Hypothalamus (tissue), 51 donors: ENCODE data around the gene DLGAP4.
A peak's percentile ranks its signal among the peaks of the same experiment; 100 is the strongest.
"Not testable (repeated sequence)": the region's sequence is repeated elsewhere in the genome, so short reads cannot be mapped to it uniquely, and the experiment has no call there.

Experiments
- DNase-seq, 51 donors: peaks; one replicate each; lab custom pipeline; 2025; lab: John Stamatoyannopoulos, UW

DLGAP4 gene

GRCh38 chr20:36463212-36464061 lies 157.3 kb downstream of the DLGAP4 start:
- peak in 1 of 51 donors; percentile 25 for DNase-seq

- DNase-seq, result peak in 2 of 51 donors; percentile 15 to 42
Observed at GRCh38 chr20:36465109-36466080, 159.3 kb downstream of the DLGAP4 start.

GRCh38 chr20:36466089-36466488 lies 159.9 kb downstream of the DLGAP4 start:
- DNase-seq, result peak in 1 of 51 donors; percentile 50

DNA sequence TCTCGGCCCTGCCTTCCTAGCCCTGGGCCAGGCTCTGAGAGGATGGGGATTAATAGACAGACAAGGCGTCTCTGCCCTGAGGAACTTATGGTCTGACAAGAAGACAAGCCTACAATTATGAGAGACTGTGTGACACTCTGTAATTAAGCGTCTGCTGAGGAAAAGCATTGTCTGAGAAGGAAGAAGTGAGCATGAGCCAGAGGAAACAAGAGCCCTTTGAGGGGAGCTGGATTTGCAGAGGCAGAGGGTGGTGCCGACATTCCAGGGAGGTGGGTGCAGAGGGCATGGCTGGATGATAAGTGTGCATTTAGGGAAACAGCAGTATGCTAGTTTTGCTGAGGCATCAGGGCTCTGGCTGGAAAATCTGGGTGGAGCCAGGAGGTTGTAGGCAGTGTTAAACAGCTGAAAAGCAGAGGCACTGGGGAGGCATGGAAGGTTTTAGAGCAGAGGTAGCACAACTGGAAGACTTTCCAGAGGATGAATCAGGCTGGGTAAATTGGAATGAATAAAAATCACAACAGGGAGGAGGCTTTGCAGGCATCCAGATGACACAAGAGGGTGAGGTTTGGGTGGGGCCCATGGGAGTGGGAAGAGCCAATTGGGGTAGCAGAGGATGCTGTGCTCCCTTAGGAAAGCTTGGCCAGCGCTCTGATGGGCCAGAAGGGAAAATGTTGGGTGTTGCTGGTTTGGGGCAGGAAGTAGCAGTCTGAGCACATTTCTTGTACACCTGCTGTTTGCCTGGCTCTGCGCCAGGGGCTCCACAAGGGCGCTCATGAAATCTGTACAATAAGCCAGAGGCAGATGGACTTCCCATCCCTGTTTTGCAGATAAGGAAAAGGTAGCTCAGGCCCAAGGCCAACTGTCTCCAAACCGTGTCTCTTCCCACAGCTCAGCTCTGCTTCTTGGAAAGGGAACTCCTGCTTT lies 161.2 kb downstream of the DLGAP4 start:
- DNase-seq, result peak in 6 of 51 donors; percentile 9 to 37 (median 25)

DNA sequence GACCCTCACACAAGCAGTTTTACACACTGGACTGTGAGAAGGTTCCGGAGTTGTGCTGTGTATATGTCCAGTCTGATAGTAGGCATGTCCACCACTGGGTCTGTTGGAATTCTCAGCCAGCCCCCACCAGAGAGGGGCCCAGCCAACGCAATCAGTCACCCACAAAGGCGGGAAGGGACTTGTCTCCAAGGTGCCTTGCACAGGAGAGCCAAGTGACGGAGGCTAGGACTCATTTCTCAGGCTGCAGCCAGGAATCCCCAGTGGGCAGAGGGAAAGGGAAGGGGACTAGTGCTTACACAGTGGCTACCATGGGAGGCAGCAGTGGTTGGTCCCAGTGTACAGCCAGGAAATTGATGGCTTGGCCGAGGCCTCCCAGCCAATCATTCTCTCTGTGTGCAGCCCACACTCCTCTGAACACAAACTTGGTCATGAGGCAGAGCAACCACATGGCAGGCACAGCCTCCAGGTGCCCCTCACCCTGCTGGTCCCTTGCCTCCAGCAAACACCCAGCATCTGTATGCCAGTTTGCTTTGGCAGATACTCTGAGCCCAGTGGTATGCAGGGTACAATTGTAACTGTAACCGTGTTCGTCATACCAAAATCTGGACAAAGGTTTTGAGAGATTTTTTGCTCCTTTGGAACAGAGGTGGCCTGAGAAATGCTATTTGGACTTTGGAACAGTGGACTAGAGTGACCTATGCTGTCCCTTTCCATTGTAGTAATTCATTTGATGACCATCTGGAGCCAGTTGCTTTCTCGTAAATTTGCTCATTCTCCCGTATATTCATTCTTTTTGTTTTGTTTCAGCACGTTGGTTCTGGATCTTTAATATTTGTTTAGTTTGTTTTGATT lies 162.2 kb downstream of the DLGAP4 start:
- peak in 23 of 51 donors; percentile 12 to 52 (median 27) for DNase-seq

DNA sequence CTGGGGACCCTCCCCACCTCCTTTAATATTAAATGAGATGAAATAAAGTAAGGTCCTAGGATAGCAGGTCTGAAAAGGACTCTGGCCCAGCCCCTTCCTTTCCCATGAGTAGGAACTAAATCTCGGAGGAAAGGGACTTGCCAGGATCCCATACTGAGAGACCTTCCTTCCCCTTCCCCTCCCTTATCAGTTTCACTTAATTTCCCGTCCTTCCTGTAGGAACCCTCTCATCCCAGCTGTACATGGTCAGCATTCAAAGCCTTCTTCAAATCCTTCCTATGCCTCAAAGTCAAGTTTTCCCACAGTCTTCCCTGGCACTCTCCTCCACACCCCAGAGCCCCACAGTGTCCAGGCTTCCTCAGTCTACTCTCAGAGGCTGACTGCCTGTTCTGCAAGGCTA lies 163.8 kb downstream of the DLGAP4 start:
- no peak for DNase-seq

DNA sequence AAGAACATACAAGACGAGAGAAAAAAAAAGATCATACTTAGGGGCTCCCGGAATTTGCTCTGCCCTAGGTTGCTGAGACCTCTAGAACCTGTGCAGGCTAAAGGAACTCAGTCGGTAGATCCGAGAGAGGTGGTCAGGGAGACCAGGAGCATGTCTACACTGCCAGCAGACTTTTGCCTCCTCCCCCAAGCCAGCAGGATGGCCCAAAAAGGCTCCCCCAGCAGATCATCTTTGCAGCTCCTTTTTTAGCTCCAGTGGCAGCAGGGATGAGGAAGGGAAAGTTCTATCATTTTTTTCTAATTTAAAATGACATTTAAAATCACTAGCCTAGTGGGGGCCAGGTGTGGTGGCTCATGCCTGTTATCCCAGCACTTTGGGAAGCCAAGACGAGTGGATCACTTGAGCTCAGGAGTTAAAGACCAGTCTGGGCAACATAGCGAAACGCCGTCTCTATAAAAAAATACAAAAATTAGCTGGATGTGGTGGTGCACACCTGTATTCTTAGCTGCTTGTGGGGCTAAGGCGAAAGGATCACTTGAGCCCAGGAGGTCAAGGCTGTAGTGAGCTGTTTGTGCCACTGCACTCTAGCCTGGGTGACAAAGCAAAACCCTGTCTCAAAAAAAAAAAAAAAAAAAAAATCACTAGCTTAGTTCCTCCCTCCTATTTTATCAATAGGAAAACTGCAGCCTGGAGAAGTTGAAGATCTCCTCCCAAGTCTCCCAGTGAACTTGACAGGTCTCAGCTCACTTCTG lies 165.9 kb downstream of the DLGAP4 start:
- no peak for DNase-seq

GRCh38 chr20:36472637-36473090 lies 166.5 kb downstream of the DLGAP4 start:
- no peak for DNase-seq

- DNase-seq, result no peak
Observed at GRCh38 chr20:36473164-36473563, 167.0 kb downstream of the DLGAP4 start.

DNA sequence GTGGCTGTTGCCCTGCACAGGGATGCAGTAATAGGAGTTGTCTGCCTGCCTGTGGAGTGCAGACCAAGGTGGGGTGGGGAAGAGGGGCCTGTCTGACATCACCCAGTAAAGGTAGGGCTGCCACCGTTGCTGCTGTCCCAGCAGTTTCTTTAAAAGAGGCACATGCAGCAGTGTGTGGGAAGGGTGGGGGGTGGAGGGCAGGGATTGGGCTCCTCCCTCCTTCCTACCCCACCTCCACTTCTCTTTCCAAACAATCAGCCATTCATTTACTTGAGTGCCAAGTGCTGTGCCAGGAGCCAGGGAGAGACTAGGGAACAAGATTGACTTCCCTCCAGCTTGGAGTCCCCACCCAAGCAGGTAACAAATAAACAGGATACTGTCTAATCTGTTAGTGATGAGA lies 168.4 kb downstream of the DLGAP4 start:
- no peak for DNase-seq

DNA sequence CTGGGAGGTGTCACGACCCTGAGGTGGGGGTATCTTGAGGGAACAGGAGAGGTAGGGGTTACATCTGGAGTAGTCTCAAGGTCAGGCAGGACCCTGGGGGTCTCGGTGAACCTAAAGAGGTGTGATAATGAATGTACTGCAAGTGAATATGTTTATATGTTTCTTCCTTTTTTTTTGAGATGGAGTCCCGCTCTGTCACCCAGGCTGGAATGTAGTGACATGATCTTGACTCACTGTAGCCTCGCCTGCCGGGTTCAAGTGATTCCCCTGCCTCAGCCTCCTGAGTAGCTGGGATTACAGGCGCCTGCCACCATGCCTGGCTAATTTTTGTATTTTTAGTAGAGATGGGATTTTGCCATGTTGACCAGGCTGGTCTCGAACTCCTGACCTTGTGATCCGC lies 168.9 kb downstream of the DLGAP4 start:
- not testable (repeated sequence) for DNase-seq

DNA sequence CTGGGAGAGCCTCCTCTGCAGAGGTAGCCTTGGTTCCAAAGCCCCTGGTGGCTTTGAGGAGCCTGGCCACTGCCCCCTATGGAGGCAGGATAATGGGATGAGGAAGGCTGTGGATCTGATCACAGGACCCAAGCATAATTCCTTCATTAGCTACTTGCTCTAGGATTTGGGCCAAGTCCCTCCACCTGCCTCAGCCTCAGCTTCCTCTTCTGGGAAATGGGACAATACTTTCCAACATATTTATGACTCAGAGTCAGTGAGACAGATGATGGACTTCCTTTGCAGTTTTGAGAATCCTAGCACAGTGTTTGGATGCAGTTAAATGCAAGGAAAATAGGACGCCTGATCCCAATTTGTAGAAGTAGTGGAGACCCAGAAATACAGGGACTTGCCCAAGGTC lies 171.3 kb downstream of the DLGAP4 start:
- DNase-seq, result no peak

- no peak for DNase-seq
Observed at GRCh38 chr20:36478137-36478905, 172.2 kb downstream of the DLGAP4 start.

GRCh38 chr20:36479938-36480337 lies 173.8 kb downstream of the DLGAP4 start:
- DNase-seq, result no peak

DNA sequence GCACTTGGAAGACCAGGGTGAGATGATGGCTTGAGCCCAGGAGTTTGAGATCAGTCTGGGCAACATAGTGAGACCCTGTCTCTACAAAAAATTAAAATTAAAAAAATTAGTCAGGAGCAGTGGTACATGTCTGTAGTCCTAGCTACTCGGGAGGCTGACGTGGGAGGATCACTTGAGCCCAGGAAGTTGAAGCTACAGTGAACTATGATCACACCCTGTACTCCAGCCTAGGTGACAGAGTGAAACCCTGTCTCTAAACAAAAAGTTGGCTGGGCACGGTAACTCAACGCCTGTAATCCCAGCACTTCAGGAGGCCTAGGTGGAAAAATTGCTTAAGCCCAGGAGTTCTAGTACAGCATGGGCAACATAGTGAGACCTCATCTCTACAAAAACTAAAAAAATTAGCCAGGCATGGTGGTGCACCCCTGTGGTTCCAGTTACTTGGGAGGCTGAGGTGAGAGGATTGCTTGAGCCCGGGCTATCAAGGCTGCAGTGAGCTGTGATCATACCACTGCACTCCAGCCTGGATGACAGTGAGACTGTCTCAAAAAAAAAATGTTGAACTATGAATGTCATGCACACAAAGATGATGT lies 174.4 kb downstream of the DLGAP4 start:
- DNase-seq, result no peak

DNA sequence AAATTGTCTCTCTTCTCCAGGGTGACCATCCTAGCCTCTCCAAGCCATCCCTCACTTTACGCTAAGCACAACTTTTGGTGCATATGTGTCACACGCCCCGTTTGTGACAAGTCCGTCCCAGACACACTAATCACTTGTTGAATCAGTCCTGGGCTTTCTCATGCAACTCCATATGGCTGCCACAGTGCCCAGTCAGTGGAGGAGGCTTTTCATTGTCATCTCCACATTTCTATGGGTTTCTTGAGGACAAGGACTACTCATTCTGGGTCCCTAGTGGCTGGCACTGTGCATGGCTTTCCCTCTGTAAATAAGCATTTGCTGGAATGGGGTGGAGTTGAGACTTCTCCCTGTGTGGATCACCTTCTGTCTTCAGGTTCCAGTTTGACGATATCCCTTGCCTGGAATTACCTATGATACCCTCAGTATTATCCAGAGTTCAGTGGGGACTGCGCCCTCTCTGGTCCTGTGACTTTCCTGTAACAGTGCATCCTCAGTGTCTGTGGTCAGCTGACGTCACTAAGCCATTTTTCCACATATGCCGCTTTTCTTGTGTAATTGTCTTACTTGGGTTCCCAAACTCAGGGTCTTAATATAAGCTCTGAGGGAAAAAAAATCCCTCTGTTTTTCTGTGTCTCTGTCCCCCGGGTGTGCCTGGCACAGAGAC lies 175.4 kb downstream of the DLGAP4 start:
- peak in 7 of 51 donors; percentile 32 to 59 (median 44) for DNase-seq

GRCh38 chr20:36482044-36482473 lies 175.9 kb downstream of the DLGAP4 start:
- peak in 37 of 51 donors; percentile 9 to 79 (median 48) for DNase-seq
